Prostate gland (tissue), 2 donors: ENCODE results near the gene IL3. TPM values are rescaled to one million over a fixed set of nuclear protein-coding genes. Genes with fewer than 3 reads are reported as not detected.
A peak's percentile ranks its signal among the peaks of the same experiment; 100 is the strongest.
"Not testable (repeated sequence)": the region's sequence is repeated elsewhere in the genome, so short reads cannot be mapped to it uniquely, and the experiment has no call there.

Experiments
- DNase-seq: peaks from one replicate; pipeline ENCODE4 v3.0.0-alpha.2; 2019; ENCODE audit warnings: low spot score
- H3K27ac ChIP-seq, 2 donors: fragments of 200-600 bp; sonication (generic); 2 replicates each; pipeline ENCODE4 v1.5.1; 2017 to 2019
- H3K27me3 ChIP-seq: fragments of 200-600 bp; sonication (generic); replicated peaks from 2 replicates; pipeline ENCODE4 v1.5.1; 2019; ENCODE audit not compliant: insufficient read depth
- H3K36me3 ChIP-seq, 2 donors: fragments of 200-600 bp; sonication (generic); 1 replicate in 1 of 2; 2 replicates in 1 of 2; pipeline versions ENCODE4 v1.5.1 to v1.8.1; 2017 to 2019
- H3K4me1 ChIP-seq: fragments of 200-600 bp; sonication (generic); replicated peaks from 2 replicates; pipeline ENCODE4 v1.5.1; 2019
- H3K4me3 ChIP-seq, 2 donors: fragments of 200-600 bp; sonication (generic); 2 replicates each; pipeline ENCODE4 v1.5.1; 2017 to 2019
- H3K9me3 ChIP-seq: fragments of 200-600 bp; sonication (generic); 2 replicates; pipeline ENCODE4 v1.5.1; 2017
- POLR2A ChIP-seq: fragments of 450-650 bp; IDR thresholded peaks from one replicate; pipeline ENCODE4 v1.6.1; 2016; ENCODE audit warnings: antibody characterized with exemption, mild to moderate bottlenecking
- POLR2AphosphoS5 ChIP-seq: sonication (generic); formaldehyde crosslinking; IDR thresholded peaks from one replicate; pipeline ENCODE4 v1.6.1; 2017; ENCODE audit warnings: antibody characterized with exemption
- WGBS: methylation state at CpG from one replicate; pipeline ENCODE4 v1.1.5; 2018; 5-methylcytosine and 5-hydroxymethylcytosine counted together
- intact Hi-C: fragments of 100-400 bp; cut with DNase I; formaldehyde crosslinking; loops from one replicate; pipeline ENCODE4 v1.14.2; 2022
- total RNA-seq, 2 donors: library from RNA; depleted of rRNA; stranded (reverse); fragments of >200 nt; gene quantifications; one replicate each; pipeline ENCODE4 v1.1.0, GENCODE V29; 2016
- TF ChIP-seq, protein P1 (sequence below), 4 experiments: fragments of 200-600 bp in 2 of 4; fragments of 450-650 bp in 2 of 4; sonication (generic) in 2 of 4; IDR thresholded peaks; 1 replicate in 3 of 4; 2 replicates in 1 of 4; pipeline ENCODE4 v1.5.1; 2016 to 2019; ENCODE audit warnings: antibody characterized with exemption in 4 of 4, mild to moderate bottlenecking in 2 of 4, moderate library complexity in 2 of 4

Gene IL3
- total RNA-seq, 2 donors from 2014 or later, result not detected

DNA sequence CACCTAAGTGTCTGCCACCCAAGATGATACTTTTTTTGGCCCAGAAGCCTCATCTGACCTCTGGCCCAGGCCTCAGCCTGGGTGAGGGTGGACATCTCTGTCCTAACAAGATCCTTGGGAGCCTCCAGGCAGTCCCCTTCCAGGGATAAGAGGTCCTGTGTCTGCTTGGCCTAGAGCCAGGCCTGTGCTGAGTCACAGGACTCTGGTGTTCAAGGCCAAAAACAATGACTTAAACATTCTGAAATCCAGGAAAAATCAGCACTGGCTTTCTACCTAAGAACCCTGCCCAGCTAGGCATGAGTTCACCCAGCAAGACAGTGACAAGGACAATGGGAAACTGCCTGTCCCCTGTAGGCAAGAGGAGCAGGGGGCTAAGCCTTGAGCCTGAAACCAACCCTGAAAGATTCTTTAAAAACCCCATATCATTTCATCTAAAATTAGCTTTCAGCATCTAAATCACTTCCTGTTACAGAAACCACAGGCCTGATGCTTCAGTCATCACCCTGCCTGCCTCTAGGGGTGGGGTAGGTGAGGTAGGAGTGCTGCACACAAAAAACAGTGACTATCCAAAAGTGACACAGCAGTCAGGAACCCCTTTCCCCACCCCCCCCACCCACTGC, 43.0 kb downstream of the IL3 start:
- H3K9me3 ChIP-seq, result no peaks in the 10 kb centered on the region
- H3K27ac ChIP-seq, result peak overlapping the region in 1 of 2 donors; percentile 13
- no peaks in the 10 kb centered on the region for H3K36me3 ChIP-seq
- H3K27me3 ChIP-seq, result no peaks in the 10 kb centered on the region
- no peak overlapping the region for H3K4me3 ChIP-seq
- no peak for DNase-seq
- intact Hi-C loops, result no loop called here
- no peak for TF ChIP-seq POLR2AphosphoS5
- TF ChIP-seq POLR2A, result no peak
- TF ChIP-seq, protein P1, sequence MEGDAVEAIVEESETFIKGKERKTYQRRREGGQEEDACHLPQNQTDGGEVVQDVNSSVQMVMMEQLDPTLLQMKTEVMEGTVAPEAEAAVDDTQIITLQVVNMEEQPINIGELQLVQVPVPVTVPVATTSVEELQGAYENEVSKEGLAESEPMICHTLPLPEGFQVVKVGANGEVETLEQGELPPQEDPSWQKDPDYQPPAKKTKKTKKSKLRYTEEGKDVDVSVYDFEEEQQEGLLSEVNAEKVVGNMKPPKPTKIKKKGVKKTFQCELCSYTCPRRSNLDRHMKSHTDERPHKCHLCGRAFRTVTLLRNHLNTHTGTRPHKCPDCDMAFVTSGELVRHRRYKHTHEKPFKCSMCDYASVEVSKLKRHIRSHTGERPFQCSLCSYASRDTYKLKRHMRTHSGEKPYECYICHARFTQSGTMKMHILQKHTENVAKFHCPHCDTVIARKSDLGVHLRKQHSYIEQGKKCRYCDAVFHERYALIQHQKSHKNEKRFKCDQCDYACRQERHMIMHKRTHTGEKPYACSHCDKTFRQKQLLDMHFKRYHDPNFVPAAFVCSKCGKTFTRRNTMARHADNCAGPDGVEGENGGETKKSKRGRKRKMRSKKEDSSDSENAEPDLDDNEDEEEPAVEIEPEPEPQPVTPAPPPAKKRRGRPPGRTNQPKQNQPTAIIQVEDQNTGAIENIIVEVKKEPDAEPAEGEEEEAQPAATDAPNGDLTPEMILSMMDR (IDR thresholded peaks at IDR 0.05), result no peak
- H3K4me1 ChIP-seq, result no peaks in the 10 kb centered on the region

DNA sequence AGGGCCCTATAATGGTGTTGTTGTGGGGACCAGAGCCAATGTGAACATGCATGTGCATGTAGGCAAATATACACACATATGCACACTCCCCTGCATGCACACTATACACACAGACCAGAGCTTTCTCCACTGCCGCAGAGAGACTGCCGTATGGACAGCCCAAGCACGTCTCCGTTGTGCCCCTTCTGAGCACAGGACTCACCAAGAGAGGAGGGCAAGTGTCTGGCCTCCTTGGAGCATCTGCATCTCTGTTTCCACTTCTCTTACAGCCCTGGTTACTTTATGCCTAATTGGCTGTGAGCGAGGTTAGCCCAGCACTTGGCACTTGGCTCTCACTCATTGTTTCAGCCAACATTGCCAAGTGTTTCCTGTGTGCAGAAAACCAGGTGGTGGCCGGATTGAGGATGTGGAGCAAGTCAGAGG, 43.5 kb downstream of the IL3 start:
- DNase-seq, result no peak

DNA sequence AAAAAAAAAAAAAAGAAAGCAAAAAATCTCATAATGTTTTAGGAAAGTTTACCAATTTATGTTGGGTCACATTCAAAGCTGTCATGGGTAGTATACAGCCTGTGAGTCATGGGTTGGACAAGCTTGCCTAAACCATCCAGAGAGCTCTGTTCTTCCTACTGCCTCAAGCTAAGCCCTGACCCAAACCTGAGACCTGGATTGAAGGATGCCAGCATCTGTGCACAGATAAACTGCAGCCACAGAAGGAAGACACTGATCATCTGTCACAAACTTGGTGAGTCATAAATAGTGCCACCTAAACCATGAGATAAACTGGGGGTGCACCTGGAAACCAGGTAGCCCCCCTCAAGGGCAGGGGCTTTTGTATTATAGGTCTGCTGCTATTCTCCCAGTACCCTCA, 44.1 kb downstream of the IL3 start:
- intact Hi-C loops, result no loop called here
- TF ChIP-seq POLR2AphosphoS5 (no peak), POLR2A (no peak)
- TF ChIP-seq, protein P1 (IDR thresholded peaks at IDR 0.05), result no peak
- no peaks in the 10 kb centered on the region for H3K36me3 ChIP-seq
- H3K4me3 ChIP-seq, result no peak overlapping the region
- no peak for DNase-seq
- H3K27ac ChIP-seq, result no peak overlapping the region
- no peaks in the 10 kb centered on the region for H3K4me1 ChIP-seq
- no peaks in the 10 kb centered on the region for H3K27me3 ChIP-seq
- no peaks in the 10 kb centered on the region for H3K9me3 ChIP-seq

More for the DNA sequence above, 43.5 kb downstream of the IL3 start:
- Histone ChIP-seq H3K9me3 (no peaks in the 10 kb centered on the region), H3K4me1 (no peaks in the 10 kb centered on the region), H3K36me3 (no peaks in the 10 kb centered on the region), H3K27ac (no peak overlapping the region), H3K4me3 (no peak overlapping the region), H3K27me3 (no peaks in the 10 kb centered on the region)
- no peak for TF ChIP-seq POLR2A
- no peak for TF ChIP-seq POLR2AphosphoS5
- TF ChIP-seq, protein P1 (IDR thresholded peaks at IDR 0.05), result no peak
- intact Hi-C loops, result no loop called here
- 90% methylated on average over 6 of the region's 6 CpGs for WGBS

DNA sequence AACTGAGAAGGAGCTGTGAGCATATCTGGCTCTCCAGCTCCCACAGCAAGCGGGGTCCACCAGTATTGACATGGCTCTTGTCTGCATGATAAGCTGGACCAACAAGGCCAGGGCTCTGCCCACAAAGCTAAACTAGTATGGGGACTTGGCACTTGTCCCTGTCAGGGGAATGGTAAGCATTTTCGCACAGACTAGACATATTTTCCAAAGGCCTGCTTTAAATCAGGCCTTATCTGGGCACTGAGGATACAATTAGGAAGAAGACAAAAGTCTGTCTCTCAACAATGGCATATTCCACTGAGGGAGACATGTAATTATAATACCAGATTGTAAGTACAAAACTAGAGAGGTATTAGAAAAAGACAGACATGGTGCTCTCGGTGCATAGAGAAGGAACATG, 45.2 kb downstream of the IL3 start:
- WGBS, result 82% methylated on average over 3 of the region's 3 CpGs
- DNase-seq, result no peak
- Histone ChIP-seq H3K4me3 (no peak overlapping the region), H3K36me3 (no peaks in the 10 kb centered on the region), H3K9me3 (no peaks in the 10 kb centered on the region), H3K27me3 (no peaks in the 10 kb centered on the region), H3K4me1 (no peaks in the 10 kb centered on the region), H3K27ac (no peak overlapping the region)
- intact Hi-C loops, result no loop called here
- no peak for TF ChIP-seq POLR2A
- TF ChIP-seq, protein P1 (IDR thresholded peaks at IDR 0.05), result no peak

DNA sequence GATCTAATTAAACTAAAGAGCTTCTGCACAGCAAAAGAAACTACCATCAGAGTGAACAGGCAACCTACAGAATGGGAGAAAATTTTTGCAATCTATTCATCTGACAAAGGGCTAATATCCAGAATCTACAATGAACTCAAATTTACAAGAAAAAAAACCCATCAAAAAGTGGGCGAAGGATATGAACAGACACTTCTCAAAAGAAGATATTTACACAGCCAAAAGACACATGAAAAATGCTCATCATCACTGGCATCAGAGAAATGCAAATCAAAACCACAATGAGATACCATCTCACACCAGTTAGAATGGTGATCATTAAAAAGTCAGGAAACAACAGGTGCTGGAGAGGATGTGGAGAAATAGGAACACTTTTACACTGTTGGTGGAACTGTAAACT, 48.0 kb downstream of the IL3 start:
- H3K4me3 ChIP-seq, H3K9me3 ChIP-seq, DNase-seq, H3K4me1 ChIP-seq, H3K27ac ChIP-seq, intact Hi-C loops, H3K36me3 ChIP-seq, H3K27me3 ChIP-seq: not testable (repeated sequence)
- WGBS, result 94% methylated on average over 1 of the region's 1 CpG

DNA sequence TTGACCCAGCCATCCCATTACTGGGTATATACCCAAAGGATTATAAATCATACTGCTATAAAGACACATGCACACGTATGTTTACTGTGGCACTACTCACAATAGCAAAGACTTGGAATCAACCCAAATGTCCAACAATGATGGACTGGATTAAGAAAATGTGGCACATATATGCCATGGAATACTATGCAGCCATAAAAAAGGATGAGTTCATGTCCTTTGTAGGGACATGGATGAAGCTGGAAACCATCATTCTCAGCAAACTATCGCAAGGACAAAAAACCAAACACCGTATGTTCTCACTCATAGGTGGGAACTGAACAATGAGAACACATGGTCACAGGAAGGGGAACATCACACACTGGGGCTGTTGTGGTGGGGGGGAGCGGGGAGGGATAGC, 48.5 kb downstream of the IL3 start:
- H3K27ac ChIP-seq, H3K9me3 ChIP-seq, H3K4me3 ChIP-seq, DNase-seq, intact Hi-C loops, H3K4me1 ChIP-seq, H3K36me3 ChIP-seq, H3K27me3 ChIP-seq: not testable (repeated sequence)
- WGBS, result 93% methylated on average over 4 of the region's 4 CpGs
